ENCODE measurements around the gene EIF2AK2.
A peak's percentile ranks its signal among the peaks of the same experiment; 100 is the strongest.
"Not testable (repeated sequence)": the region's sequence is repeated elsewhere in the genome, so short reads cannot be mapped to it uniquely, and the experiment has no call there.

Gene EIF2AK2

GRCh38 chr2:37156857-37157714 lies at the start of gene EIF2AK2:
EIF2AK2 (minus strand) TSS chr2:37156980; CDS start chr2:37147806, 9,174 bp downstream.
- DNase-seq = peak; percentile 54 to 56

GRCh38 chr2:37205689-37206341 lies 49.0 kb upstream of the EIF2AK2 start:
- DNase-seq = no peak

GRCh38 chr2:37205071-37205661 lies 48.4 kb upstream of the EIF2AK2 start:
- not testable (repeated sequence) for DNase-seq

GRCh38 chr2:37203708-37204107 lies 46.9 kb upstream of the EIF2AK2 start:
- no peak for DNase-seq

- no peak for DNase-seq
Observed at GRCh38 chr2:37201766-37202165, 45.0 kb upstream of the EIF2AK2 start.

- no peak for DNase-seq
Observed at GRCh38 chr2:37201208-37201607, 44.4 kb upstream of the EIF2AK2 start.

- no peak for DNase-seq
Observed at GRCh38 chr2:37198681-37199065, 41.9 kb upstream of the EIF2AK2 start.

- peak; percentile 32 to 53 for DNase-seq
Observed at GRCh38 chr2:37196320-37197195, 39.8 kb upstream of the EIF2AK2 start, which contains the start of gene CEBPZOS. CEBPZOS (plus strand) TSS chr2:37196496; CDS start chr2:37199705, 3,209 bp downstream.

GRCh38 chr2:37195862-37196319 lies 39.1 kb upstream of the EIF2AK2 start:
- DNase-seq = not testable (repeated sequence)

- no peak for DNase-seq
Observed at GRCh38 chr2:37192551-37192950, 35.8 kb upstream of the EIF2AK2 start.

- DNase-seq = no peak
Observed at GRCh38 chr2:37191747-37192146, 35.0 kb upstream of the EIF2AK2 start.

GRCh38 chr2:37191253-37191652 lies 34.5 kb upstream of the EIF2AK2 start:
- no peak for DNase-seq

GRCh38 chr2:37190290-37190689 lies 33.5 kb upstream of the EIF2AK2 start:
- no peak for DNase-seq

- no peak for DNase-seq
Observed at GRCh38 chr2:37189452-37190153, 32.8 kb upstream of the EIF2AK2 start.

- no peak for DNase-seq
Observed at GRCh38 chr2:37188570-37188969, 31.8 kb upstream of the EIF2AK2 start, which contains the start of gene SULT6B1. SULT6B1 (minus strand) TSS chr2:37188670; CDS start chr2:37188640, 30 bp downstream.

- no peak for DNase-seq
Observed at GRCh38 chr2:37181726-37182684, 25.2 kb upstream of the EIF2AK2 start.

- no peak for DNase-seq
Observed at GRCh38 chr2:37180640-37181039, 23.9 kb upstream of the EIF2AK2 start.

- no peak for DNase-seq
Observed at GRCh38 chr2:37180006-37180639, 23.3 kb upstream of the EIF2AK2 start.

GRCh38 chr2:37173741-37174140 lies 17.0 kb upstream of the EIF2AK2 start:
- no peak for DNase-seq

- no peak for DNase-seq
Observed at GRCh38 chr2:37171624-37171950, 14.8 kb upstream of the EIF2AK2 start.

All from NCI-H1930 (cell line).